RPMI8226 (cell line): ENCODE data around the gene OR6J1.

Experiments
- DNase-seq: peaks from one replicate; pipeline ENCODE4 v3.0.0-alpha.2; 2015

Gene OR6J1

DNA sequence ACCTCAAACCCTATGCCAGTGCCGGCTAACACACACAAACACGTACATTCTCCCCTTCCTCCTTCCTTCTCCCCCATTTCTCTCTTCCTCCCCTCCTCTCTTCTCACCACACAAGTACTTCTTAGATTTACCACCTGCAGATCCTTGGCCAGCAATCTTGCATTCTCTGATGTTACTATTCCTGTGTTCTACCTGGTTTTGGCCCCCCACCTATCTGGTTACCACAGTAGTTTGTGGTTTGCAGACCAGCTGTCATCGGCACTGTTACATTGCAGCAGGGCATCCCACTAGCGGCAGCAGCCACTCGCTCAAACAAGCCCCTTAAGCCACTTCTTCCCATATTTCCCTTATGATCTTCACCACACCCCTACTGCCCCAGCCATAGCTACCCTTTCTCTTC, 42.2 kb downstream of the OR6J1 start:
- no peak for DNase-seq

GRCh38 chr14:22601456-22601855, 42.7 kb downstream of the OR6J1 start:
- DNase-seq = no peak

DNA sequence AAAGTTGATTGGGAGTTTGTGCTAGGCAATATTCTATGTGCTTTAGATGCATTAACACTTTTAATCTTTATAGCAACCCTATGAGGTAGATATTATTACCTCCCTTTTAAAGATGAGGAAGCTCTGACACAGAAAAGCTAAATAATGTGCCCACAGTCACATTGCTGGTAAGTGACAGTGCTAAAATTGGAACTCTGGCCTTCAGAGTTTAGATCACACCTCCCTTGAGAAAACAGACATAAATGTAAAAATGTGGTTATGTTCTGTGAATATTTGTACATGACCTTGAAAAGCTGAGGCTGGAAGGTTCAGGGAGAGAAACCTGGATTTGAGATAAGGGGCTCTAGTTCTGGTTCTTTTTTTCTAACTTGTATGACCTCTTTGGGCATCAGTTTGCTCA, 44.1 kb downstream of the OR6J1 start:
- no peak for DNase-seq

- DNase-seq = no peak
These were observed 44.8 kb downstream of the OR6J1 start for GRCh38 chr14:22599349-22599748.

- peak; percentile 42 for DNase-seq
These were observed 45.3 kb downstream of the OR6J1 start for GRCh38 chr14:22598896-22599244.

DNA sequence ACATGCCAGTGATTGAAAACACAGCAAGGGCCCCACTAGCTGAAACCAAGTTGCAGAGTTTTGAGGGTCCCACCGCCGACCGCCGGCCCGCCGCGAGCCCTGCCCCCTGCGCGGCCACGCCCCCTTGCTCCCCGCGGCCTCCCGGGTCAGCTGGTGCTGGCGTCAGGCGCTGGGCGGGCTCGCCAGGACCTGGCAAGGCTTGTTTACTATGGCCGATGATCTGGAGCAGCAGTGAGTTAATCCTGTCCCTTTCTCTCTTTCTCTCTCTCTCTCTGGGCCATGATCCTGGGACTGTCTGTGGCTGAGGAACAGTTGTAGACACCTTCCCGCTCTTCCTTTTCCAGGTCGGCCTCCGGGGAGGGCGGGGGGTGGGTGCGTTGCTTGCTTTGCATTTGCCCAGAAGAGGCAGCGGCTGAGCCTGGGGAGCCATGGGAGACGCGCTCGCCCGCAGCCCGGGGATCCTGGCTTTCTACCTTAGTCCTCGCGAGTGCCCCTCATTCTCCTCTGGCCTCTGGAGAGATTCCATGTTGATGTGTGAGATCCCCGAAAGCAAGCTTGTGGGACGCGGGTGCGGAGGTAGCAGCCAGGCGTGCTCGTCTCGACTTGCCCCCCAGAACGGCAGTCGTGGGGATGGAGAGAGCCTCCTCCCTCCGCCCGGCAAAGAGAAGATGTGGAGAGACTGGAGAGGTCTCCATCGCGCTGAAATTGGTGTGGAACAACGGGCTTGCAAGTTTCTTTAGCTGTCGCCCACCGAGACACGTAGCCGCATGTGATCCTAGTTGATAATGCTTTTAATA, 45.9 kb downstream of the OR6J1 start, which contains the start of gene ABHD4:
TSS of gene ABHD4 (plus strand) at position 202 of the 797 bp plus-strand sequence. CDS start at position 209, 7 bp downstream.
- peak; percentile 55 for DNase-seq

DNA sequence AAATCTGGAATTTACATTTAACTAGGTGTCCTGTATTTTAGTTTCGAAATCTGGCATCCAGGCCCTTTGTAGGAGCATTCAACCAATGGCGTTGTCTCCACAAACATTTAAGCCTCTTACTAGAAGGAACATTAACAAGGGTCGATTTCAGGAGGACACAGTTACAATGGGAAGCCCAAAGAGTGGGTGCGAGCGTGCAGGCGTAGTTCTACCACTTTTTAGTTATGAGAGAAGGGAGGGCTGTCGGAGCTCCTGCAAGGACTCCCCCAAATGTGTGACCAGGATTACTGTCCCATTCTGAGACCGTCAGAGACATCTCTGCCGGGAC, 46.4 kb downstream of the OR6J1 start:
- no peak for DNase-seq

- no peak for DNase-seq
These were observed 46.9 kb downstream of the OR6J1 start for GRCh38 chr14:22597265-22597664.

GRCh38 chr14:22596354-22596879, 47.7 kb downstream of the OR6J1 start:
- DNase-seq = no peak

DNA sequence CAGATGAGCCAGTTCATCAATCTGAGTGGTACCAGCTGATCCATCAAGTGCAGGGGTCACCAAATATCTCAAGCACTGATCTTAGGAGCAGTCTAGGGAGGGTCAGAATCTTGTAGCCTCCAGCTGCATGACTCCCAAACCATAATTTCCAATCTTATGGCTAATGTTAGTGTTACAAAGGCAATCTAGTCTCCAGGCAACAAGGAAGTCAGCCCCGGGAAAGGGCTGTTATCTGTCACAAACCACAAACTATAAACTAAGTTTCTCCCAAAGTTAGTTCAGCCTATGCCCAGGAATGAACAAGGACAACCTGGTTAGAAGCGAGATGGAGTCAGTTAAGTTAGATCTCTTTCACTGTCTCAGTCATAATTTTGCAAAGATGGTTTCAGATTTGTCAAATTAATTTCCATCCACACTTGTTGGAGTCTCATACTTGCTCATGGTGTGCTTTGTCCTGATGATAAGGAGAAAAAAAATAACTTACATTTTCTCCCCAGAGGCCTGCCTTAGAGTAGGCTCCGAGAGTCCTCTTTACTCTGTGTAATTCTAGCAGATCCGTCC, 49.9 kb downstream of the OR6J1 start:
- no peak for DNase-seq

GRCh38 chr14:22593601-22594000, 50.6 kb downstream of the OR6J1 start:
- DNase-seq = no peak

GRCh38 chr14:22593189-22593588, 51.0 kb downstream of the OR6J1 start:
- DNase-seq = no peak

- DNase-seq = peak; percentile 97
These were observed 54.9 kb downstream of the OR6J1 start, which contains the start of gene DAD1 for GRCh38 chr14:22589096-22589839. Gene DAD1, minus strand, starts transcription at chr14:22589224. Its CDS starts 67 bp downstream, at chr14:22589157.

GRCh38 chr14:22588526-22589095, 55.5 kb downstream of the OR6J1 start:
- DNase-seq = no peak

GRCh38 chr14:22587677-22588422, 56.3 kb downstream of the OR6J1 start:
- DNase-seq = peak; percentile 38

DNA sequence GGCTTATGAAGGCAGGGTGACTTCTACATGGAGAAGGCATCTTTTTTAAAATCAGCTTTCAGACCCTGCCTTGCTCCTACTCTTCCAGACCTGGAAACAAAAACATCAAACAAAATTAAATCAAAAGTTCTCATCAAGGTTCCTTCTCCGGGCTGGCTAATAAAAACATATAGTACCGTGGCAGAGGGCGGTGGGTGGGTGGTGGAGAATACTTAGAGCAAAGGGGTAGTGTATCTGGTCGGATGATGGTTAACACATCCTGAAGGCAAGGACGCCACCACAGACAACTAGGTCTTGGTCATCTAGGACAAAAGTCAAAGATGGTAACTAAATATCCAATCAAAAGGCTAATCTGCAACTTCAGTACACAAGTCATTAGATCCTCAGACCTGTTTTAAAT, 56.9 kb downstream of the OR6J1 start:
- DNase-seq = no peak

DNA sequence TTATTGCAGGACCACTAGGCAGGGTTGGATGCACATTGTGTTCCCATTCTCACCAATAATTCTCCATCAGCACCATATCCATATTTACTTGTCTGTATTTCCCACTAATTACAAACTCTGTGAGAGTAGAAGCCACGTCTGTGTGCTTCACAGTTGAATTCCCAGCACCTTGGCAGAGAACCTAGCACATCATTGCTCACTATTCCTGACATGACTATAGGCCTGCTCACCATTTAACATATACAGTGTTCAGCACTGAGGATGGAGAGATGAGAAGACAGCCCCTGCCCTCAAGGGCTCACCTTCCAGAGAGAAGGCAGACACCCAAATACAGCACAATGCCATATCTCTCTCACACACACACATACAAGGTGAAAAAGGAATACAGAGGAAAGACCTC, 60.2 kb downstream of the OR6J1 start:
- DNase-seq = no peak
